Activated naive CD4-positive, alpha-beta T cell treated with Interleukin-2 at 50 U/mL for 16 hours (primary cell): ENCODE measurements around the gene CYP4Z1.
"Not testable (repeated sequence)": the region's sequence is repeated elsewhere in the genome, so short reads cannot be mapped to it uniquely, and the experiment has no call there.

ENCODE experiments used
- DNase-seq: peaks from one replicate; pipeline ENCODE4 v3.0.0-alpha.2; 2020

CYP4Z1 gene

GRCh38 chr1:47128854-47129253 lies 61.8 kb downstream of the CYP4Z1 start:
- not testable (repeated sequence) for DNase-seq

- DNase-seq, result not testable (repeated sequence)
These were observed 62.6 kb downstream of the CYP4Z1 start for GRCh38 chr1:47129489-47130230.

GRCh38 chr1:47132665-47133064 lies 65.6 kb downstream of the CYP4Z1 start:
- DNase-seq, result not testable (repeated sequence)

- no peak for DNase-seq
These were observed 70.2 kb downstream of the CYP4Z1 start, which contains the start of gene CYP4A22 for GRCh38 chr1:47137198-47137597. Gene CYP4A22 (plus strand): TSS chr1:47137441. CDS start chr1:47137486, 45 bp downstream.

- no peak for DNase-seq
These were observed 71.0 kb downstream of the CYP4Z1 start for GRCh38 chr1:47137925-47138615.

GRCh38 chr1:47140358-47140757 lies 73.3 kb downstream of the CYP4Z1 start:
- DNase-seq, result not testable (repeated sequence)

GRCh38 chr1:47143654-47144053 lies 76.6 kb downstream of the CYP4Z1 start:
- DNase-seq, result not testable (repeated sequence)

GRCh38 chr1:47146495-47146894 lies 79.5 kb downstream of the CYP4Z1 start:
- DNase-seq, result not testable (repeated sequence)

- DNase-seq, result no peak
These were observed 80.2 kb downstream of the CYP4Z1 start for GRCh38 chr1:47147047-47147785.

- DNase-seq, result not testable (repeated sequence)
These were observed 82.1 kb downstream of the CYP4Z1 start for GRCh38 chr1:47149162-47149561.

- DNase-seq, result not testable (repeated sequence)
These were observed 89.4 kb downstream of the CYP4Z1 start for GRCh38 chr1:47156457-47156856.

GRCh38 chr1:47157957-47158356 lies 90.9 kb downstream of the CYP4Z1 start:
- not testable (repeated sequence) for DNase-seq

GRCh38 chr1:47160716-47161115 lies 93.7 kb downstream of the CYP4Z1 start:
- no peak for DNase-seq

GRCh38 chr1:47161298-47162040 lies 94.4 kb downstream of the CYP4Z1 start:
- DNase-seq, result no peak

- DNase-seq, result no peak
These were observed 97.5 kb downstream of the CYP4Z1 start for GRCh38 chr1:47164552-47164951.
